Fibroblast of skin of right quadriceps (primary cell): ENCODE measurements around the gene TTC5.
"Not testable (repeated sequence)": the region's sequence is repeated elsewhere in the genome, so short reads cannot be mapped to it uniquely, and the experiment has no call there.

Source experiments
- DNase-seq: peaks from one replicate; pipeline ENCODE4 v3.0.0-alpha.2; 2013

The TTC5 gene

GRCh38 chr14:20305265-20306078 lies at the start of gene TTC5:
Gene TTC5 (minus strand): TSS chr14:20305951. CDS start chr14:20305937, 14 bp downstream.
- peak; percentile 84 for DNase-seq

- DNase-seq: no peak
Observed at GRCh38 chr14:20350860-20351259, 45.1 kb upstream of the TTC5 start.

GRCh38 chr14:20350282-20350681 lies 44.5 kb upstream of the TTC5 start:
- DNase-seq: no peak

- DNase-seq: no peak
Observed at GRCh38 chr14:20347747-20348146, 42.0 kb upstream of the TTC5 start.

GRCh38 chr14:20346713-20347112 lies 41.0 kb upstream of the TTC5 start:
- no peak for DNase-seq

GRCh38 chr14:20345366-20345765 lies 39.6 kb upstream of the TTC5 start:
- no peak for DNase-seq

GRCh38 chr14:20343862-20344220 lies 38.1 kb upstream of the TTC5 start:
- DNase-seq: no peak

- peak; percentile 100 for DNase-seq
Observed at GRCh38 chr14:20343092-20343861, 37.5 kb upstream of the TTC5 start, which contains the start of gene PARP2. Gene PARP2 (plus strand): TSS chr14:20343635. CDS start chr14:20343642, 7 bp downstream.

GRCh38 chr14:20341646-20342045 lies 35.9 kb upstream of the TTC5 start:
- DNase-seq: no peak

GRCh38 chr14:20341032-20341431 lies 35.3 kb upstream of the TTC5 start:
- not testable (repeated sequence) for DNase-seq

GRCh38 chr14:20334017-20334416 lies 28.3 kb upstream of the TTC5 start:
- no peak for DNase-seq

- no peak for DNase-seq
Observed at GRCh38 chr14:20333494-20333841, 27.7 kb upstream of the TTC5 start.

- peak; percentile 90 for DNase-seq
Observed at GRCh38 chr14:20332788-20333493, 27.2 kb upstream of the TTC5 start, which contains the start of gene CCNB1IP1. Gene CCNB1IP1 (minus strand): TSS chr14:20333279. CDS start chr14:20316523, 16,756 bp downstream.

- DNase-seq: no peak
Observed at GRCh38 chr14:20332431-20332787, 26.7 kb upstream of the TTC5 start.

- no peak for DNase-seq
Observed at GRCh38 chr14:20331053-20331613, 25.4 kb upstream of the TTC5 start.

- DNase-seq: no peak
Observed at GRCh38 chr14:20329355-20329754, 23.6 kb upstream of the TTC5 start.

GRCh38 chr14:20328705-20329104 lies 23.0 kb upstream of the TTC5 start:
- DNase-seq: no peak

- DNase-seq: peak; percentile 66
Observed at GRCh38 chr14:20327005-20327869, 21.5 kb upstream of the TTC5 start.

- no peak for DNase-seq
Observed at GRCh38 chr14:20317720-20318119, 12.0 kb upstream of the TTC5 start.

GRCh38 chr14:20314026-20314425 lies 8.3 kb upstream of the TTC5 start:
- DNase-seq: no peak

- DNase-seq: no peak
Observed at GRCh38 chr14:20306079-20306423, 300 bp upstream of the TTC5 start.

- peak; percentile 24 for DNase-seq
Observed at GRCh38 chr14:20302042-20302755, 3.6 kb downstream of the TTC5 start.
